Smooth muscle cell of the pulmonary artery (primary cell): Measurements from ENCODE around the gene RIPK1. TPM values are rescaled to one million over a fixed set of nuclear protein-coding genes. Genes with fewer than 3 reads are reported as not detected.

ENCODE experiments used
- total RNA-seq: library from RNA; depleted of rRNA; stranded (reverse); fragments of >200 nt; gene quantifications from 2 replicates; pipeline ENCODE4 v1.2.3, GENCODE V29; 2014

RIPK1 gene
- total RNA-seq, result 18.9 and 20.3 TPM in 2 replicates

DNA sequence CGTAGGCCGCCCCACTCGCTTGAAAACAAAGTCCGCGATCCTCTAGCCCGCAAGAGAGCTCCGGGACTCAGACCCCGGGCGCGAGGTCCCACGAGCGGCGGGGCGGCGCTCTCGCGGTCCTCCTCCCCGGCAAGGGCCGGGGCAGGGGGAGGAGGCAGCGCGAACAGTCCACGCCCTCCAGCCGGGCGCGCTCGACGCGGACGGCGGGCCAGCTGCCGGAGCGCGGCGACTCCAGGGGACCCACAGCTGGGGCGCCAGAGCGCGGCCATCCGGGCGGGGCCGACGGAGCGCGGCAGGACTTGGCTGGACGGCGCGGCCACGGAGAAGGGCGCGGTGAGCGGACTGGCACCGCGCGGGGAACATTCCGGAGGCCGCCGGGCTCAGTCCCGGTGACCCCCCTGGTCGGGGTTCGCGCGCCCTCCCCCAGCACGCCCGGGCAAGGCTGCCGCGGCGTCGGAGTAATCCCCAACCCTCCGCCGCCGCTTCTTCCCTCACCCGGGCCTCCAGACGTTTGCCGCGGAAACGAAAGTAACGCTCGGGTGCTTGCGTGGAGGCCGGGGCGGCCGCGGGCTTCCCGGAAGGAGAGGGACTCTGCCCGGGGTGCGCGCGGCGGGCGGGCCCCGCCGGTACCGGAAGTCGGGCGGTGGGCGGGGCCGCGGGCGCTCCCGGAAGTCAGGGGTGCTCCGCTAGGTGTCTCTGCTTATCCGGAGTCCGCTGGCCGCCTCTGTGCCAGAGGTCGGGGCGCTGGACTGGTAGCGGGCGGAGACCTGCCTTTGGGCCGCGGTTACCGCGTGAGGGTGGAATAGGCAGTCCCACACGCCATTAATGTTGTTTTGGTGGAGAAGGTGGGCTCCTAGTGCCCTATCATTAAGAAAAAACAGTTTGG is at the start of gene RIPK1:
RIPK1 (plus strand) TSS at position 166 of the 886 bp plus-strand sequence. CDS start 8,330 bp downstream, outside the sequence.

DNA sequence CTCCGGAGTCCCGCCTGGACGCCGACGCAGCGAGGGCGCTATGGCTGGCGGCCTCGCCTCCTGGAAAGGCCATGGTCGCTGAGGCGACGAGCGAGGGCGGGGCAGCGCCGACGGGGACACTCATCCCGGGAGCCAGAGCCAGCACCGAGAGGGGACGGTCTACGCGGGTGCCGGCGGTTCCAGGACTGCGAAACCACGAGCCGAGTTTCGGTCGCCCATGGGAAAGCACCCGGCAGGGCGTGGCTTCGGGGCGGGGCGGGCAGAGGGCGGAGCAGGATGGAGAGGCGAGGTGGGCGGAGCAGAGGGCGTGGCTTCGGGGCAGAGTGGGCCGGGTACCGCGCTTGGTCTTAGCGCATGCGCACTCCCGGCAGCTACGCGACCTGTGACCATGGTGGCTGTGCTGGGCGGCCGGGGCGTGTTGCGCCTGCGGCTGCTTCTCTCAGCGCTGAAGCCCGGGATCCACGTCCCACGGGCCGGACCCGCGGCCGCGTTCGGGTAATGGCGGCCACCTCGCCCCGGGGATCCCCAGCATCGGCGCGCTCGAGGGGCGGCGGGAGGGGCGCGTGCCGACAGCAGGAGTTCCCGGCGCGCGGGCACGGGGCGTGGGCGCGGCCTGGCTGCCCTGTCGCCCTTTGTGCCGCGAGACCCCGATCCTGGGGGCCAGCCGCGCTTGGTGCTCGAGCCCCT is 50.2 kb downstream of the RIPK1 start, which contains the start of gene BPHL:
BPHL (plus strand) TSS at position 359 of the 687 bp plus-strand sequence; CDS start at position 389, 30 bp downstream.

DNA sequence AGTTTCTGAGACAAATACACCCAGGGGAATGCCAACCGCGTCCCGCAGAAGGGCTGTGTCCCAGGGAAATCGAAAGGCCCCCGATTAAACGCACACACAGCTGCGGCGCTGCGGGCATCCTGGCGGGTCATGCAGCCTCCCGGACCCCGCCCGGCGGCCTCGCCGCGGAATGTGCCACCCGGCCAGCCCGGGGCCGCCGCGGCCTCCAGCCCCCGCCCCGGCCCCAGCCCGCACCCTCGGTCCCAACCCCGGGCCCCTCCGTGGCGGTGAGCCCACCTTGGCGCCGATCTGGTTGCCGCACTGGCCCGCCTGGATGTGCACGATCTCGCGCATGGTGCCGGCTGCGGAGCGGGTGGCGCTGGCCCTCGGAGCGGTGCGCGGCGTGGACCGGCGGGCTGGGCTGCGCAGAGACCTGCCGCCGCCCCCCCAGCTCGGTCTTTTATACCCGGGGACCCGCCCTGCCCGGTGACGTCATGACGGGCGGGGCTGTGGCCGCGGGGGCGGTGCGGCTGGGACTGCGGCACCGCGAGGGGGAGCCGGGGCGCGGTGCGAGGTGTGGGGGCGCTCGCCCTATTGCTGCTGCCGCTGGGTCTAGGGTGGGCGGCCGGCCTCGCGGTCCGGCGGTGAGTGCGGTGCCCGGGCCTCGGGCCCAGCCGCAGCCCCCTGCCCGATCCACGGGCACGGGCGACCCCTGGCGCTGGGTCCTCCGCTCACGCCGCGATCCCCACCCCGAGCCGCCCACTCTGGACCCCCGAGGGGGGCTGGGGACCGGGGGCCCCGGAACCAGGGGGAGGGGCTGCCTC is 89.0 kb downstream of the RIPK1 start, which contains the start of gene TUBB2A:
TUBB2A (minus strand) TSS at position 414 of the 803 bp plus-strand sequence; CDS start at position 333, 81 bp downstream.

Other genes with a start within 250 kb of the RIPK1 start
- gene SERPINB1, start 226.6 kb upstream of the RIPK1 start, total RNA-seq, result 8.0 and 11.3 TPM in 2 replicates
- 1.8 and 4.9 TPM in 2 replicates for gene SERPINB9, start 165.2 kb upstream of the RIPK1 start, total RNA-seq
- gene SERPINB6, start 96.9 kb upstream of the RIPK1 start, total RNA-seq, result 67.5 and 81.3 TPM in 2 replicates
- gene NQO2, start 68.6 kb upstream of the RIPK1 start, total RNA-seq, result 10.5 and 33.9 TPM in 2 replicates
- gene BPHL, start 50.2 kb downstream of the RIPK1 start, total RNA-seq, result 8.2 and 18.9 TPM in 2 replicates
- gene TUBB2A, start 89.0 kb downstream of the RIPK1 start, total RNA-seq, result 65.7 and 75.9 TPM in 2 replicates
- 3.9 and 5.1 TPM in 2 replicates for gene TUBB2B, start 159.2 kb downstream of the RIPK1 start, total RNA-seq
- 21.7 and 28.2 TPM in 2 replicates for gene PSMG4, start 190.5 kb downstream of the RIPK1 start, total RNA-seq